WTC11 (cell line): ENCODE data around the gene SHISAL2A. TPM values are rescaled to one million over a fixed set of nuclear protein-coding genes. Genes with fewer than 3 reads are reported as not detected.

Source experiments
- CBFB ChIP-seq: sonication (generic); formaldehyde crosslinking; IDR thresholded peaks from 2 replicates; pipeline ENCODE4 v1.8.1; 2022; ENCODE audit warnings: mild to moderate bottlenecking, low read depth, missing genetic modification reagents
- ELF4 ChIP-seq: sonication (generic); formaldehyde crosslinking; IDR thresholded peaks from 2 replicates; pipeline ENCODE4 v1.8.1; 2022; ENCODE audit warnings: low read depth, mild to moderate bottlenecking, moderate library complexity, missing genetic modification reagents
- ETV6 ChIP-seq: sonication (generic); formaldehyde crosslinking; IDR thresholded peaks from 2 replicates; pipeline ENCODE4 v1.8.1; 2022; ENCODE audit warnings: mild to moderate bottlenecking, missing genetic modification reagents
- FOXK1 ChIP-seq: sonication (generic); formaldehyde crosslinking; IDR thresholded peaks from 2 replicates; pipeline ENCODE4 v1.8.0; 2022; ENCODE audit warnings: mild to moderate bottlenecking, moderate library complexity, missing genetic modification reagents
- FOXP1 ChIP-seq: sonication (generic); formaldehyde crosslinking; IDR thresholded peaks from 2 replicates; pipeline ENCODE4 v1.8.0; 2022; ENCODE audit warnings: missing genetic modification reagents, mild to moderate bottlenecking, moderate library complexity, borderline replicate concordance
- GTF2I ChIP-seq: fragments of 250-450 bp; sonication (Bioruptor Pico); conservative IDR thresholded peaks from 2 replicates; pipeline ENCODE4 v1.4.0; 2021; ENCODE audit warnings: mild to moderate bottlenecking
- HMGA2 ChIP-seq: fragments of 250-450 bp; sonication (Bioruptor Pico); IDR thresholded peaks from 2 replicates; pipeline ENCODE4 v1.4.0; 2021; ENCODE audit warnings: mild to moderate bottlenecking, moderate library complexity
- JUN ChIP-seq: sonication (generic); formaldehyde crosslinking; IDR thresholded peaks from 2 replicates; pipeline ENCODE4 v1.8.0; 2023; ENCODE audit warnings: mild to moderate bottlenecking, missing genetic modification reagents
- KAT7 ChIP-seq: sonication (generic); formaldehyde crosslinking; IDR thresholded peaks from 2 replicates; pipeline ENCODE4 v1.8.1; 2023; ENCODE audit warnings: missing genetic modification reagents, mild to moderate bottlenecking, borderline replicate concordance
- MYBL2 ChIP-seq: sonication (generic); formaldehyde crosslinking; IDR thresholded peaks from 2 replicates; pipeline ENCODE4 v1.8.1; 2023; ENCODE audit warnings: mild to moderate bottlenecking, moderate library complexity, missing genetic modification reagents
- NR2C2 ChIP-seq: sonication (generic); formaldehyde crosslinking; IDR thresholded peaks from 2 replicates; pipeline ENCODE4 v1.8.0; 2022; ENCODE audit warnings: mild to moderate bottlenecking, missing genetic modification reagents
- NR3C1 ChIP-seq: sonication (generic); formaldehyde crosslinking; conservative IDR thresholded peaks from 2 replicates; pipeline ENCODE4 v1.8.1; 2023; ENCODE audit warnings: low read depth, mild to moderate bottlenecking, missing genetic modification reagents
- SMAD3 ChIP-seq: sonication (generic); formaldehyde crosslinking; IDR thresholded peaks from 2 replicates; pipeline ENCODE4 v1.8.0; 2022; ENCODE audit warnings: missing genetic modification reagents, mild to moderate bottlenecking, borderline replicate concordance
- SOX15 ChIP-seq: fragments of 250-450 bp; sonication (Bioruptor Pico); IDR thresholded peaks from 2 replicates; pipeline ENCODE4 v1.9.0; 2021; ENCODE audit warnings: mild to moderate bottlenecking
- TEAD1 ChIP-seq: sonication (generic); formaldehyde crosslinking; IDR thresholded peaks from 2 replicates; pipeline ENCODE4 v1.8.0; 2022; ENCODE audit warnings: mild to moderate bottlenecking, missing genetic modification reagents
- ZNF138 ChIP-seq: sonication (generic); formaldehyde crosslinking; conservative IDR thresholded peaks from 2 replicates; pipeline ENCODE4 v1.8.1; 2022; ENCODE audit warnings: mild to moderate bottlenecking, moderate library complexity, missing genetic modification reagents
- ZNF232 ChIP-seq: sonication (generic); formaldehyde crosslinking; IDR thresholded peaks from 2 replicates; pipeline ENCODE4 v1.8.0; 2022; ENCODE audit warnings: mild to moderate bottlenecking, missing genetic modification reagents
- total RNA-seq: library from RNA; stranded (reverse); gene quantifications from 3 replicates; pipeline ENCODE4 v1.2.3, GENCODE V29; 2021
- TF ChIP-seq, protein P1 (sequence below): sonication (generic); formaldehyde crosslinking; IDR thresholded peaks from 2 replicates; pipeline ENCODE4 v1.8.0; 2022; ENCODE audit warnings: mild to moderate bottlenecking, missing genetic modification reagents
- TF ChIP-seq, protein P2 (sequence below): sonication (generic); formaldehyde crosslinking; IDR thresholded peaks from 2 replicates; pipeline ENCODE4 v1.8.1; 2022; ENCODE audit warnings: mild to moderate bottlenecking, moderate library complexity, missing genetic modification reagents
- TF ChIP-seq, protein P3 (sequence below): sonication (generic); formaldehyde crosslinking; IDR thresholded peaks from 2 replicates; pipeline ENCODE4 v1.8.1; 2022; ENCODE audit warnings: low read depth, mild to moderate bottlenecking, moderate library complexity, missing genetic modification reagents, borderline replicate concordance
- TF ChIP-seq, protein P4 (sequence below): sonication (generic); formaldehyde crosslinking; IDR thresholded peaks from 2 replicates; pipeline ENCODE4 v1.8.0; 2022; ENCODE audit warnings: mild to moderate bottlenecking, missing genetic modification reagents
- TF ChIP-seq, protein P5 (sequence below): sonication (generic); formaldehyde crosslinking; IDR thresholded peaks from 2 replicates; pipeline ENCODE4 v1.8.1; 2022; ENCODE audit warnings: missing genetic modification reagents, borderline replicate concordance
- TF ChIP-seq, protein P6 (sequence below): sonication (generic); formaldehyde crosslinking; IDR thresholded peaks from 2 replicates; pipeline ENCODE4 v1.8.0; 2023; ENCODE audit warnings: missing genetic modification reagents
- TF ChIP-seq, protein P7 (sequence below): sonication (generic); formaldehyde crosslinking; IDR thresholded peaks from 2 replicates; pipeline ENCODE4 v1.8.1; 2022; ENCODE audit warnings: mild to moderate bottlenecking, missing genetic modification reagents, moderate library complexity, borderline replicate concordance
- TF ChIP-seq, protein P8 (sequence below): sonication (generic); formaldehyde crosslinking; IDR thresholded peaks from 2 replicates; pipeline ENCODE4 v1.8.1; 2023; ENCODE audit warnings: mild to moderate bottlenecking, missing genetic modification reagents, borderline replicate concordance
- TF ChIP-seq, protein P9 (sequence below): fragments of 250-450 bp; sonication (Bioruptor Pico); IDR thresholded peaks from 2 replicates; pipeline ENCODE4 v1.9.0; 2021; ENCODE audit warnings: moderate library complexity, mild to moderate bottlenecking, inconsistent platforms, borderline replicate concordance

SHISAL2A gene
- total RNA-seq, 1 experiment from 2014 or later = 1.4 TPM

DNA sequence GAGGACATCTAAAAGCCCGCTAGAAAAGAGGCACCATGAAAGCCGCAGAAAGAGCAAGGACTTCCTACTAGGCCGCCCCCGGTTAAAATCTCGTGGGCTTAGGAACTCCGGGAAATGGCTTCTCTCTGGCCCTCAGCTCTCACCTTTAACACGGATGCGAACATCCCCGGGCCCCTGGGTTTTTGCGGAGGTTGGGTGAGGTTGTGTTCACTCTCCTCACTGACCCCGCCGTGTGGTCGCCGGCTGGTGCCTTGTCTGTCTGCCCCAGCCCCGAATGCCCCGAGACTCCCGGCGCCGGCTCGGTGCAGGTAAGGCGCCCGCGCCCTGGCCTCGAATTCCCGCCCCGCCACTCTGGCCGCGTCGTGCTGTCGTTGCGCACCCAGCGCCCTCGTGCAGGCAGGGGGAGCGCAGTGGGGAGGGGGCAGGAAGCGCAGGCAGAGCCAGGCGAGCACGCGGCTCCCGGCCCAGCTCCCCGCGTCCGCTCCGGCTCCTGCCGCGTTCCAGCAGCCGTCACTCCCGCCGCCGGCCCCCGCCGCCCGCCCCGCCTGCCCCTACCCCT, at the start of gene SHISAL2A (continued):
- peak; percentile 100 for TF ChIP-seq ZNF232 (CRISPR knock-in tag)
- peak; percentile 99 for TF ChIP-seq ETV6
- 0 out of 2 replicates have a peak, but pooled peaks have one; percentile 92 for TF ChIP-seq NR3C1 (CRISPR knock-in tag)
- peak; percentile 99 for TF ChIP-seq TEAD1 (CRISPR knock-in tag)
- TF ChIP-seq, protein P1, sequence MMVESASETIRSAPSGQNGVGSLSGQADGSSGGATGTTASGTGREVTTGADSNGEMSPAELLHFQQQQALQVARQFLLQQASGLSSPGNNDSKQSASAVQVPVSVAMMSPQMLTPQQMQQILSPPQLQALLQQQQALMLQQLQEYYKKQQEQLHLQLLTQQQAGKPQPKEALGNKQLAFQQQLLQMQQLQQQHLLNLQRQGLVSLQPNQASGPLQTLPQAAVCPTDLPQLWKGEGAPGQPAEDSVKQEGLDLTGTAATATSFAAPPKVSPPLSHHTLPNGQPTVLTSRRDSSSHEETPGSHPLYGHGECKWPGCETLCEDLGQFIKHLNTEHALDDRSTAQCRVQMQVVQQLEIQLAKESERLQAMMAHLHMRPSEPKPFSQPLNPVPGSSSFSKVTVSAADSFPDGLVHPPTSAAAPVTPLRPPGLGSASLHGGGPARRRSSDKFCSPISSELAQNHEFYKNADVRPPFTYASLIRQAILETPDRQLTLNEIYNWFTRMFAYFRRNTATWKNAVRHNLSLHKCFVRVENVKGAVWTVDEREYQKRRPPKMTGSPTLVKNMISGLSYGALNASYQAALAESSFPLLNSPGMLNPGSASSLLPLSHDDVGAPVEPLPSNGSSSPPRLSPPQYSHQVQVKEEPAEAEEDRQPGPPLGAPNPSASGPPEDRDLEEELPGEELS (CRISPR knock-in tag) = peak; percentile 100
- peak; percentile 94 for TF ChIP-seq NR2C2 (CRISPR knock-in tag)
- TF ChIP-seq, protein P2, sequence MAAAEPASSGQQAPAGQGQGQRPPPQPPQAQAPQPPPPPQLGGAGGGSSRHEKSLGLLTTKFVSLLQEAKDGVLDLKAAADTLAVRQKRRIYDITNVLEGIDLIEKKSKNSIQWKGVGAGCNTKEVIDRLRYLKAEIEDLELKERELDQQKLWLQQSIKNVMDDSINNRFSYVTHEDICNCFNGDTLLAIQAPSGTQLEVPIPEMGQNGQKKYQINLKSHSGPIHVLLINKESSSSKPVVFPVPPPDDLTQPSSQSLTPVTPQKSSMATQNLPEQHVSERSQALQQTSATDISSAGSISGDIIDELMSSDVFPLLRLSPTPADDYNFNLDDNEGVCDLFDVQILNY (CRISPR knock-in tag) = peak; percentile 99
- TF ChIP-seq, protein P3, sequence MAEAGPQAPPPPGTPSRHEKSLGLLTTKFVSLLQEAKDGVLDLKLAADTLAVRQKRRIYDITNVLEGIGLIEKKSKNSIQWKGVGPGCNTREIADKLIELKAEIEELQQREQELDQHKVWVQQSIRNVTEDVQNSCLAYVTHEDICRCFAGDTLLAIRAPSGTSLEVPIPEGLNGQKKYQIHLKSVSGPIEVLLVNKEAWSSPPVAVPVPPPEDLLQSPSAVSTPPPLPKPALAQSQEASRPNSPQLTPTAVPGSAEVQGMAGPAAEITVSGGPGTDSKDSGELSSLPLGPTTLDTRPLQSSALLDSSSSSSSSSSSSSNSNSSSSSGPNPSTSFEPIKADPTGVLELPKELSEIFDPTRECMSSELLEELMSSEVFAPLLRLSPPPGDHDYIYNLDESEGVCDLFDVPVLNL (CRISPR knock-in tag) = peak; percentile 98
- TF ChIP-seq, protein P4, sequence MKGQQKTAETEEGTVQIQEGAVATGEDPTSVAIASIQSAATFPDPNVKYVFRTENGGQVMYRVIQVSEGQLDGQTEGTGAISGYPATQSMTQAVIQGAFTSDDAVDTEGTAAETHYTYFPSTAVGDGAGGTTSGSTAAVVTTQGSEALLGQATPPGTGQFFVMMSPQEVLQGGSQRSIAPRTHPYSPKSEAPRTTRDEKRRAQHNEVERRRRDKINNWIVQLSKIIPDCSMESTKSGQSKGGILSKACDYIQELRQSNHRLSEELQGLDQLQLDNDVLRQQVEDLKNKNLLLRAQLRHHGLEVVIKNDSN (CRISPR knock-in tag) = peak; percentile 89
- TF ChIP-seq JUN (CRISPR knock-in tag) = peak; percentile 99
- peak; percentile 100 for TF ChIP-seq KAT7 (CRISPR knock-in tag)
- TF ChIP-seq, protein P5, sequence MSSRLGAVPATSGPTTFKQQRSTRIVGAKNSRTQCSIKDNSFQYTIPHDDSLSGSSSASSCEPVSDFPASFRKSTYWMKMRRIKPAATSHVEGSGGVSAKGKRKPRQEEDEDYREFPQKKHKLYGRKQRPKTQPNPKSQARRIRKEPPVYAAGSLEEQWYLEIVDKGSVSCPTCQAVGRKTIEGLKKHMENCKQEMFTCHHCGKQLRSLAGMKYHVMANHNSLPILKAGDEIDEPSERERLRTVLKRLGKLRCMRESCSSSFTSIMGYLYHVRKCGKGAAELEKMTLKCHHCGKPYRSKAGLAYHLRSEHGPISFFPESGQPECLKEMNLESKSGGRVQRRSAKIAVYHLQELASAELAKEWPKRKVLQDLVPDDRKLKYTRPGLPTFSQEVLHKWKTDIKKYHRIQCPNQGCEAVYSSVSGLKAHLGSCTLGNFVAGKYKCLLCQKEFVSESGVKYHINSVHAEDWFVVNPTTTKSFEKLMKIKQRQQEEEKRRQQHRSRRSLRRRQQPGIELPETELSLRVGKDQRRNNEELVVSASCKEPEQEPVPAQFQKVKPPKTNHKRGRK (CRISPR knock-in tag) = peak; percentile 95; the same call in 1 of the 2 replicates
- peak; percentile 95; the same call in 1 of the 2 replicates for TF ChIP-seq CBFB
- TF ChIP-seq GTF2I = no peak
- TF ChIP-seq ZNF138 (CRISPR knock-in tag) = peak; percentile 98
- TF ChIP-seq MYBL2 (CRISPR knock-in tag) = peak; percentile 99
- TF ChIP-seq HMGA2 = no peak
- TF ChIP-seq, protein P6, sequence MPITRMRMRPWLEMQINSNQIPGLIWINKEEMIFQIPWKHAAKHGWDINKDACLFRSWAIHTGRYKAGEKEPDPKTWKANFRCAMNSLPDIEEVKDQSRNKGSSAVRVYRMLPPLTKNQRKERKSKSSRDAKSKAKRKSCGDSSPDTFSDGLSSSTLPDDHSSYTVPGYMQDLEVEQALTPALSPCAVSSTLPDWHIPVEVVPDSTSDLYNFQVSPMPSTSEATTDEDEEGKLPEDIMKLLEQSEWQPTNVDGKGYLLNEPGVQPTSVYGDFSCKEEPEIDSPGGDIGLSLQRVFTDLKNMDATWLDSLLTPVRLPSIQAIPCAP (CRISPR knock-in tag) = peak; percentile 99
- TF ChIP-seq, protein P7, sequence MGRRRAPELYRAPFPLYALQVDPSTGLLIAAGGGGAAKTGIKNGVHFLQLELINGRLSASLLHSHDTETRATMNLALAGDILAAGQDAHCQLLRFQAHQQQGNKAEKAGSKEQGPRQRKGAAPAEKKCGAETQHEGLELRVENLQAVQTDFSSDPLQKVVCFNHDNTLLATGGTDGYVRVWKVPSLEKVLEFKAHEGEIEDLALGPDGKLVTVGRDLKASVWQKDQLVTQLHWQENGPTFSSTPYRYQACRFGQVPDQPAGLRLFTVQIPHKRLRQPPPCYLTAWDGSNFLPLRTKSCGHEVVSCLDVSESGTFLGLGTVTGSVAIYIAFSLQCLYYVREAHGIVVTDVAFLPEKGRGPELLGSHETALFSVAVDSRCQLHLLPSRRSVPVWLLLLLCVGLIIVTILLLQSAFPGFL = peak; percentile 96; the same call in 1 of the 2 replicates
- peak; percentile 99 for TF ChIP-seq SMAD3
- peak; percentile 98 for TF ChIP-seq ELF4 (CRISPR knock-in tag)
- no peak for TF ChIP-seq SOX15 (CRISPR knock-in tag)
- TF ChIP-seq, protein P8, sequence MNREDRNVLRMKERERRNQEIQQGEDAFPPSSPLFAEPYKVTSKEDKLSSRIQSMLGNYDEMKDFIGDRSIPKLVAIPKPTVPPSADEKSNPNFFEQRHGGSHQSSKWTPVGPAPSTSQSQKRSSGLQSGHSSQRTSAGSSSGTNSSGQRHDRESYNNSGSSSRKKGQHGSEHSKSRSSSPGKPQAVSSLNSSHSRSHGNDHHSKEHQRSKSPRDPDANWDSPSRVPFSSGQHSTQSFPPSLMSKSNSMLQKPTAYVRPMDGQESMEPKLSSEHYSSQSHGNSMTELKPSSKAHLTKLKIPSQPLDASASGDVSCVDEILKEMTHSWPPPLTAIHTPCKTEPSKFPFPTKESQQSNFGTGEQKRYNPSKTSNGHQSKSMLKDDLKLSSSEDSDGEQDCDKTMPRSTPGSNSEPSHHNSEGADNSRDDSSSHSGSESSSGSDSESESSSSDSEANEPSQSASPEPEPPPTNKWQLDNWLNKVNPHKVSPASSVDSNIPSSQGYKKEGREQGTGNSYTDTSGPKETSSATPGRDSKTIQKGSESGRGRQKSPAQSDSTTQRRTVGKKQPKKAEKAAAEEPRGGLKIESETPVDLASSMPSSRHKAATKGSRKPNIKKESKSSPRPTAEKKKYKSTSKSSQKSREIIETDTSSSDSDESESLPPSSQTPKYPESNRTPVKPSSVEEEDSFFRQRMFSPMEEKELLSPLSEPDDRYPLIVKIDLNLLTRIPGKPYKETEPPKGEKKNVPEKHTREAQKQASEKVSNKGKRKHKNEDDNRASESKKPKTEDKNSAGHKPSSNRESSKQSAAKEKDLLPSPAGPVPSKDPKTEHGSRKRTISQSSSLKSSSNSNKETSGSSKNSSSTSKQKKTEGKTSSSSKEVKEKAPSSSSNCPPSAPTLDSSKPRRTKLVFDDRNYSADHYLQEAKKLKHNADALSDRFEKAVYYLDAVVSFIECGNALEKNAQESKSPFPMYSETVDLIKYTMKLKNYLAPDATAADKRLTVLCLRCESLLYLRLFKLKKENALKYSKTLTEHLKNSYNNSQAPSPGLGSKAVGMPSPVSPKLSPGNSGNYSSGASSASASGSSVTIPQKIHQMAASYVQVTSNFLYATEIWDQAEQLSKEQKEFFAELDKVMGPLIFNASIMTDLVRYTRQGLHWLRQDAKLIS (CRISPR knock-in tag) = peak; percentile 97; the same call in 1 of the 2 replicates
- peak; percentile 100 for TF ChIP-seq FOXP1 (CRISPR knock-in tag)
- TF ChIP-seq FOXK1 = peak; percentile 99
- TF ChIP-seq, protein P9, sequence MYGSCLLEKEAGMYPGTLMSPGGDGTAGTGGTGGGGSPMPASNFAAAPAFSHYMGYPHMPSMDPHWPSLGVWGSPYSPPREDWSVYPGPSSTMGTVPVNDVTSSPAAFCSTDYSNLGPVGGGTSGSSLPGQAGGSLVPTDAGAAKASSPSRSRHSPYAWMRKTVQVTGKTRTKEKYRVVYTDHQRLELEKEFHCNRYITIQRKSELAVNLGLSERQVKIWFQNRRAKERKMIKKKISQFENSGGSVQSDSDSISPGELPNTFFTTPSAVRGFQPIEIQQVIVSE (CRISPR knock-in tag) = no peak
